WTC11 (cell line): ENCODE results near the gene SMIM5. TPM values are rescaled to one million over a fixed set of nuclear protein-coding genes. Genes with fewer than 3 reads are reported as not detected.

Source experiments
- ATAC-seq: fragments of 200-7000 bp; cut with Tn5 transposase; 2 replicates; pipeline ENCODE4 v1.10.0; 2021; ENCODE audit warnings: mild to moderate bottlenecking, moderate library complexity
- CTCF ChIA-PET: fragments of 300-600 bp; sonication (Branson Sonifier 250); formaldehyde crosslinking; loops from one replicate; lab custom pipeline; 2021; ENCODE audit warnings: antibody characterized with exemption; lab: Charles Lee
- POLR2A ChIA-PET: fragments of 350-600 bp; sonication (Branson Sonifier 250); formaldehyde crosslinking; loops from one replicate; lab custom pipeline; 2021; ENCODE audit warnings: antibody characterized with exemption; lab: Charles Lee
- DNase-seq: peaks from one replicate; pipeline ENCODE4 v3.0.0; 2021; ENCODE audit warnings: low spot score
- H3K27ac Mint-ChIP-seq: 2 replicates; pipeline ENCODE4 v1.8.0; 2021; ENCODE audit warnings: mixed read lengths
- H3K27me3 Mint-ChIP-seq: 2 replicates; pipeline ENCODE4 v1.8.0; 2021; ENCODE audit warnings: low read depth, mild to moderate bottlenecking, moderate library complexity, mixed read lengths
- H3K36me3 Mint-ChIP-seq: 2 replicates; pipeline ENCODE4 v1.8.0; 2021; ENCODE audit warnings: mixed read lengths
- H3K4me1 Mint-ChIP-seq: 2 replicates; pipeline ENCODE4 v1.8.0; 2022; ENCODE audit warnings: mixed read lengths
- H3K4me3 Mint-ChIP-seq: 2 replicates; pipeline ENCODE4 v1.8.0; 2021; ENCODE audit warnings: mild to moderate bottlenecking, moderate library complexity, mixed read lengths
- H3K9me3 Mint-ChIP-seq: 2 replicates; pipeline ENCODE4 v1.8.0; 2021; ENCODE audit warnings: mixed read lengths
- CBFB ChIP-seq: sonication (generic); formaldehyde crosslinking; IDR thresholded peaks from 2 replicates; pipeline ENCODE4 v1.8.1; 2022; ENCODE audit warnings: mild to moderate bottlenecking, low read depth, missing genetic modification reagents
- CREM ChIP-seq: sonication (generic); formaldehyde crosslinking; IDR thresholded peaks from 2 replicates; pipeline ENCODE4 v1.8.1; 2022; ENCODE audit warnings: mild to moderate bottlenecking, missing genetic modification reagents, moderate library complexity
- ETV6 ChIP-seq: sonication (generic); formaldehyde crosslinking; IDR thresholded peaks from 2 replicates; pipeline ENCODE4 v1.8.1; 2022; ENCODE audit warnings: mild to moderate bottlenecking, missing genetic modification reagents
- GABPB1 ChIP-seq: sonication (generic); formaldehyde crosslinking; IDR thresholded peaks from 2 replicates; pipeline ENCODE4 v1.8.1; 2023; ENCODE audit warnings: mild to moderate bottlenecking, missing genetic modification reagents
- JUN ChIP-seq: sonication (generic); formaldehyde crosslinking; IDR thresholded peaks from 2 replicates; pipeline ENCODE4 v1.8.0; 2023; ENCODE audit warnings: mild to moderate bottlenecking, missing genetic modification reagents
- NFATC4 ChIP-seq: fragments of 250-450 bp; sonication (Bioruptor Pico); IDR thresholded peaks from 2 replicates; pipeline ENCODE4 v1.9.0; 2021; ENCODE audit warnings: mild to moderate bottlenecking
- NR1H2 ChIP-seq: sonication (generic); formaldehyde crosslinking; IDR thresholded peaks from 2 replicates; pipeline ENCODE4 v1.9.0; 2021; ENCODE audit warnings: mild to moderate bottlenecking, moderate library complexity, missing genetic modification reagents
- PRRX2 ChIP-seq: fragments of 250-450 bp; sonication (Bioruptor Pico); IDR thresholded peaks from 2 replicates; pipeline ENCODE4 v1.8.0; 2021; ENCODE audit warnings: mild to moderate bottlenecking
- SP1 ChIP-seq: sonication (generic); formaldehyde crosslinking; conservative IDR thresholded peaks from 2 replicates; pipeline ENCODE4 v1.8.1; 2022; ENCODE audit warnings: missing genetic modification reagents
- TEAD4 ChIP-seq: sonication (generic); formaldehyde crosslinking; IDR thresholded peaks from 2 replicates; pipeline ENCODE4 v1.8.0; 2022; ENCODE audit warnings: mild to moderate bottlenecking, missing genetic modification reagents
- TP53 ChIP-seq: sonication (generic); formaldehyde crosslinking; IDR thresholded peaks from 2 replicates; pipeline ENCODE4 v1.8.1; 2023; ENCODE audit warnings: mild to moderate bottlenecking, missing genetic modification reagents
- total RNA-seq: library from RNA; stranded (reverse); gene quantifications from 3 replicates; pipeline ENCODE4 v1.2.3, GENCODE V29; 2021
- TF ChIP-seq, protein P1 (sequence below): sonication (generic); formaldehyde crosslinking; IDR thresholded peaks from 2 replicates; pipeline ENCODE4 v1.8.1; 2022; ENCODE audit warnings: missing genetic modification reagents, borderline replicate concordance
- TF ChIP-seq, protein P2 (sequence below): sonication (generic); formaldehyde crosslinking; IDR thresholded peaks from 2 replicates; pipeline ENCODE4 v1.8.0; 2022; ENCODE audit warnings: missing genetic modification reagents
- TF ChIP-seq, protein P3 (sequence below): fragments of 250-450 bp; sonication (Bioruptor Pico); IDR thresholded peaks from 2 replicates; pipeline ENCODE4 v1.8.0; 2021; ENCODE audit warnings: mild to moderate bottlenecking
- TF ChIP-seq, protein P4 (sequence below): sonication (generic); formaldehyde crosslinking; IDR thresholded peaks from 2 replicates; pipeline ENCODE4 v1.8.0; 2022; ENCODE audit warnings: mild to moderate bottlenecking, missing genetic modification reagents
- TF ChIP-seq, protein P5 (sequence below): sonication (generic); formaldehyde crosslinking; IDR thresholded peaks from 2 replicates; pipeline ENCODE4 v1.8.1; 2023; ENCODE audit warnings: mild to moderate bottlenecking, missing genetic modification reagents
- TF ChIP-seq, protein P6 (sequence below): fragments of 250-450 bp; sonication (Bioruptor Pico); IDR thresholded peaks from 2 replicates; pipeline ENCODE4 v1.9.0; 2021; ENCODE audit warnings: mild to moderate bottlenecking, borderline replicate concordance
- TF ChIP-seq, protein P7 (sequence below): sonication (generic); formaldehyde crosslinking; IDR thresholded peaks from 2 replicates; pipeline ENCODE4 v1.8.1; 2023; ENCODE audit warnings: mild to moderate bottlenecking, missing genetic modification reagents
- TF ChIP-seq, protein P8 (sequence below): fragments of 200-600 bp; IDR thresholded peaks from 2 replicates; pipeline ENCODE4 v1.8.0; 2022; ENCODE audit warnings: antibody characterized with exemption

Gene SMIM5
- total RNA-seq, 1 experiment from 2014 or later, result not detected

DNA sequence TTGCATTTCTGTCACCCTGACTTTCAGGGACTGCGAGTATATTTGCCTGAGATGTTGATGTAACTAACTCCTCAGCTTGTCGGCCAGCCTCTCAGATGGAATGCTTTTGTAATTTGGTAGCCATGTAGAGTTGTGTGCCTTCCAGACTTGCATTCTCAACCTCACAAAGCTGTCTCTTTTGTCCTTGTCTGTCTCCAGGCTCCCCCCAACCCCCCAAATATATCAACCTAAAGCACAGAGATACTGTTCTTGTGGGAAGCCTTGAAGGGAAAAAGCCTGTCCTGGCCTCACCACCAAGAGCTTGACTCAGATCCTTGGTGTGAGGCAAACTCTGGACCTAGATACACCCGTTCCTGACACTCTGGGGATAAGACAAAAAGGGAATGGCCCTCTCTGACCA lies 52.3 kb downstream of the SMIM5 start:
- Mint-ChIP-seq H3K9me3 (no peaks in the 10 kb centered on the region), H3K27me3 (no peaks in the 10 kb centered on the region), H3K4me1 (no peaks in the 10 kb centered on the region), H3K27ac (peak overlapping the region; percentile 42), H3K36me3 (no peaks in the 10 kb centered on the region; the same call in 1 of the 2 replicates), H3K4me3 (no peak overlapping the region)
- no peak for TF ChIP-seq TEAD4 (CRISPR knock-in tag)
- TF ChIP-seq NR1H2 (CRISPR knock-in tag), result no peak
- TF ChIP-seq PRRX2 (CRISPR knock-in tag), result no peak
- no peak for TF ChIP-seq SP1 (CRISPR knock-in tag)
- TF ChIP-seq JUN (CRISPR knock-in tag), result no peak
- TF ChIP-seq, protein P1, sequence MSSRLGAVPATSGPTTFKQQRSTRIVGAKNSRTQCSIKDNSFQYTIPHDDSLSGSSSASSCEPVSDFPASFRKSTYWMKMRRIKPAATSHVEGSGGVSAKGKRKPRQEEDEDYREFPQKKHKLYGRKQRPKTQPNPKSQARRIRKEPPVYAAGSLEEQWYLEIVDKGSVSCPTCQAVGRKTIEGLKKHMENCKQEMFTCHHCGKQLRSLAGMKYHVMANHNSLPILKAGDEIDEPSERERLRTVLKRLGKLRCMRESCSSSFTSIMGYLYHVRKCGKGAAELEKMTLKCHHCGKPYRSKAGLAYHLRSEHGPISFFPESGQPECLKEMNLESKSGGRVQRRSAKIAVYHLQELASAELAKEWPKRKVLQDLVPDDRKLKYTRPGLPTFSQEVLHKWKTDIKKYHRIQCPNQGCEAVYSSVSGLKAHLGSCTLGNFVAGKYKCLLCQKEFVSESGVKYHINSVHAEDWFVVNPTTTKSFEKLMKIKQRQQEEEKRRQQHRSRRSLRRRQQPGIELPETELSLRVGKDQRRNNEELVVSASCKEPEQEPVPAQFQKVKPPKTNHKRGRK, result no peak
- TF ChIP-seq TP53, result no peak
- TF ChIP-seq, protein P2, sequence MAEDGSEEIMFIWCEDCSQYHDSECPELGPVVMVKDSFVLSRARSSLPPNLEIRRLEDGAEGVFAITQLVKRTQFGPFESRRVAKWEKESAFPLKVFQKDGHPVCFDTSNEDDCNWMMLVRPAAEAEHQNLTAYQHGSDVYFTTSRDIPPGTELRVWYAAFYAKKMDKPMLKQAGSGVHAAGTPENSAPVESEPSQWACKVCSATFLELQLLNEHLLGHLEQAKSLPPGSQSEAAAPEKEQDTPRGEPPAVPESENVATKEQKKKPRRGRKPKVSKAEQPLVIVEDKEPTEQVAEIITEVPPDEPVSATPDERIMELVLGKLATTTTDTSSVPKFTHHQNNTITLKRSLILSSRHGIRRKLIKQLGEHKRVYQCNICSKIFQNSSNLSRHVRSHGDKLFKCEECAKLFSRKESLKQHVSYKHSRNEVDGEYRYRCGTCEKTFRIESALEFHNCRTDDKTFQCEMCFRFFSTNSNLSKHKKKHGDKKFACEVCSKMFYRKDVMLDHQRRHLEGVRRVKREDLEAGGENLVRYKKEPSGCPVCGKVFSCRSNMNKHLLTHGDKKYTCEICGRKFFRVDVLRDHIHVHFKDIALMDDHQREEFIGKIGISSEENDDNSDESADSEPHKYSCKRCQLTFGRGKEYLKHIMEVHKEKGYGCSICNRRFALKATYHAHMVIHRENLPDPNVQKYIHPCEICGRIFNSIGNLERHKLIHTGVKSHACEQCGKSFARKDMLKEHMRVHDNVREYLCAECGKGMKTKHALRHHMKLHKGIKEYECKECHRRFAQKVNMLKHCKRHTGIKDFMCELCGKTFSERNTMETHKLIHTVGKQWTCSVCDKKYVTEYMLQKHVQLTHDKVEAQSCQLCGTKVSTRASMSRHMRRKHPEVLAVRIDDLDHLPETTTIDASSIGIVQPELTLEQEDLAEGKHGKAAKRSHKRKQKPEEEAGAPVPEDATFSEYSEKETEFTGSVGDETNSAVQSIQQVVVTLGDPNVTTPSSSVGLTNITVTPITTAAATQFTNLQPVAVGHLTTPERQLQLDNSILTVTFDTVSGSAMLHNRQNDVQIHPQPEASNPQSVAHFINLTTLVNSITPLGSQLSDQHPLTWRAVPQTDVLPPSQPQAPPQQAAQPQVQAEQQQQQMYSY (CRISPR knock-in tag), result no peak
- TF ChIP-seq, protein P3, sequence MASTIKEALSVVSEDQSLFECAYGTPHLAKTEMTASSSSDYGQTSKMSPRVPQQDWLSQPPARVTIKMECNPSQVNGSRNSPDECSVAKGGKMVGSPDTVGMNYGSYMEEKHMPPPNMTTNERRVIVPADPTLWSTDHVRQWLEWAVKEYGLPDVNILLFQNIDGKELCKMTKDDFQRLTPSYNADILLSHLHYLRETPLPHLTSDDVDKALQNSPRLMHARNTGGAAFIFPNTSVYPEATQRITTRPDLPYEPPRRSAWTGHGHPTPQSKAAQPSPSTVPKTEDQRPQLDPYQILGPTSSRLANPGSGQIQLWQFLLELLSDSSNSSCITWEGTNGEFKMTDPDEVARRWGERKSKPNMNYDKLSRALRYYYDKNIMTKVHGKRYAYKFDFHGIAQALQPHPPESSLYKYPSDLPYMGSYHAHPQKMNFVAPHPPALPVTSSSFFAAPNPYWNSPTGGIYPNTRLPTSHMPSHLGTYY (CRISPR knock-in tag), result no peak
- TF ChIP-seq, protein P4, sequence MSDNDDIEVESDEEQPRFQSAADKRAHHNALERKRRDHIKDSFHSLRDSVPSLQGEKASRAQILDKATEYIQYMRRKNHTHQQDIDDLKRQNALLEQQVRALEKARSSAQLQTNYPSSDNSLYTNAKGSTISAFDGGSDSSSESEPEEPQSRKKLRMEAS (CRISPR knock-in tag), result no peak
- TF ChIP-seq, protein P5, sequence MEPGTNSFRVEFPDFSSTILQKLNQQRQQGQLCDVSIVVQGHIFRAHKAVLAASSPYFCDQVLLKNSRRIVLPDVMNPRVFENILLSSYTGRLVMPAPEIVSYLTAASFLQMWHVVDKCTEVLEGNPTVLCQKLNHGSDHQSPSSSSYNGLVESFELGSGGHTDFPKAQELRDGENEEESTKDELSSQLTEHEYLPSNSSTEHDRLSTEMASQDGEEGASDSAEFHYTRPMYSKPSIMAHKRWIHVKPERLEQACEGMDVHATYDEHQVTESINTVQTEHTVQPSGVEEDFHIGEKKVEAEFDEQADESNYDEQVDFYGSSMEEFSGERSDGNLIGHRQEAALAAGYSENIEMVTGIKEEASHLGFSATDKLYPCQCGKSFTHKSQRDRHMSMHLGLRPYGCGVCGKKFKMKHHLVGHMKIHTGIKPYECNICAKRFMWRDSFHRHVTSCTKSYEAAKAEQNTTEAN (CRISPR knock-in tag), result no peak
- no peak for TF ChIP-seq NFATC4 (CRISPR knock-in tag)
- TF ChIP-seq GABPB1 (CRISPR knock-in tag), result no peak
- TF ChIP-seq, protein P6, sequence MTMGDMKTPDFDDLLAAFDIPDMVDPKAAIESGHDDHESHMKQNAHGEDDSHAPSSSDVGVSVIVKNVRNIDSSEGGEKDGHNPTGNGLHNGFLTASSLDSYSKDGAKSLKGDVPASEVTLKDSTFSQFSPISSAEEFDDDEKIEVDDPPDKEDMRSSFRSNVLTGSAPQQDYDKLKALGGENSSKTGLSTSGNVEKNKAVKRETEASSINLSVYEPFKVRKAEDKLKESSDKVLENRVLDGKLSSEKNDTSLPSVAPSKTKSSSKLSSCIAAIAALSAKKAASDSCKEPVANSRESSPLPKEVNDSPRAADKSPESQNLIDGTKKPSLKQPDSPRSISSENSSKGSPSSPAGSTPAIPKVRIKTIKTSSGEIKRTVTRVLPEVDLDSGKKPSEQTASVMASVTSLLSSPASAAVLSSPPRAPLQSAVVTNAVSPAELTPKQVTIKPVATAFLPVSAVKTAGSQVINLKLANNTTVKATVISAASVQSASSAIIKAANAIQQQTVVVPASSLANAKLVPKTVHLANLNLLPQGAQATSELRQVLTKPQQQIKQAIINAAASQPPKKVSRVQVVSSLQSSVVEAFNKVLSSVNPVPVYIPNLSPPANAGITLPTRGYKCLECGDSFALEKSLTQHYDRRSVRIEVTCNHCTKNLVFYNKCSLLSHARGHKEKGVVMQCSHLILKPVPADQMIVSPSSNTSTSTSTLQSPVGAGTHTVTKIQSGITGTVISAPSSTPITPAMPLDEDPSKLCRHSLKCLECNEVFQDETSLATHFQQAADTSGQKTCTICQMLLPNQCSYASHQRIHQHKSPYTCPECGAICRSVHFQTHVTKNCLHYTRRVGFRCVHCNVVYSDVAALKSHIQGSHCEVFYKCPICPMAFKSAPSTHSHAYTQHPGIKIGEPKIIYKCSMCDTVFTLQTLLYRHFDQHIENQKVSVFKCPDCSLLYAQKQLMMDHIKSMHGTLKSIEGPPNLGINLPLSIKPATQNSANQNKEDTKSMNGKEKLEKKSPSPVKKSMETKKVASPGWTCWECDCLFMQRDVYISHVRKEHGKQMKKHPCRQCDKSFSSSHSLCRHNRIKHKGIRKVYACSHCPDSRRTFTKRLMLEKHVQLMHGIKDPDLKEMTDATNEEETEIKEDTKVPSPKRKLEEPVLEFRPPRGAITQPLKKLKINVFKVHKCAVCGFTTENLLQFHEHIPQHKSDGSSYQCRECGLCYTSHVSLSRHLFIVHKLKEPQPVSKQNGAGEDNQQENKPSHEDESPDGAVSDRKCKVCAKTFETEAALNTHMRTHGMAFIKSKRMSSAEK (CRISPR knock-in tag), result no peak
- TF ChIP-seq, protein P7, sequence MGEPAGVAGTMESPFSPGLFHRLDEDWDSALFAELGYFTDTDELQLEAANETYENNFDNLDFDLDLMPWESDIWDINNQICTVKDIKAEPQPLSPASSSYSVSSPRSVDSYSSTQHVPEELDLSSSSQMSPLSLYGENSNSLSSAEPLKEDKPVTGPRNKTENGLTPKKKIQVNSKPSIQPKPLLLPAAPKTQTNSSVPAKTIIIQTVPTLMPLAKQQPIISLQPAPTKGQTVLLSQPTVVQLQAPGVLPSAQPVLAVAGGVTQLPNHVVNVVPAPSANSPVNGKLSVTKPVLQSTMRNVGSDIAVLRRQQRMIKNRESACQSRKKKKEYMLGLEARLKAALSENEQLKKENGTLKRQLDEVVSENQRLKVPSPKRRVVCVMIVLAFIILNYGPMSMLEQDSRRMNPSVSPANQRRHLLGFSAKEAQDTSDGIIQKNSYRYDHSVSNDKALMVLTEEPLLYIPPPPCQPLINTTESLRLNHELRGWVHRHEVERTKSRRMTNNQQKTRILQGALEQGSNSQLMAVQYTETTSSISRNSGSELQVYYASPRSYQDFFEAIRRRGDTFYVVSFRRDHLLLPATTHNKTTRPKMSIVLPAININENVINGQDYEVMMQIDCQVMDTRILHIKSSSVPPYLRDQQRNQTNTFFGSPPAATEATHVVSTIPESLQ, result no peak
- no peak for TF ChIP-seq CREM (CRISPR knock-in tag)
- TF ChIP-seq CBFB, result no peak
- TF ChIP-seq, protein P8, sequence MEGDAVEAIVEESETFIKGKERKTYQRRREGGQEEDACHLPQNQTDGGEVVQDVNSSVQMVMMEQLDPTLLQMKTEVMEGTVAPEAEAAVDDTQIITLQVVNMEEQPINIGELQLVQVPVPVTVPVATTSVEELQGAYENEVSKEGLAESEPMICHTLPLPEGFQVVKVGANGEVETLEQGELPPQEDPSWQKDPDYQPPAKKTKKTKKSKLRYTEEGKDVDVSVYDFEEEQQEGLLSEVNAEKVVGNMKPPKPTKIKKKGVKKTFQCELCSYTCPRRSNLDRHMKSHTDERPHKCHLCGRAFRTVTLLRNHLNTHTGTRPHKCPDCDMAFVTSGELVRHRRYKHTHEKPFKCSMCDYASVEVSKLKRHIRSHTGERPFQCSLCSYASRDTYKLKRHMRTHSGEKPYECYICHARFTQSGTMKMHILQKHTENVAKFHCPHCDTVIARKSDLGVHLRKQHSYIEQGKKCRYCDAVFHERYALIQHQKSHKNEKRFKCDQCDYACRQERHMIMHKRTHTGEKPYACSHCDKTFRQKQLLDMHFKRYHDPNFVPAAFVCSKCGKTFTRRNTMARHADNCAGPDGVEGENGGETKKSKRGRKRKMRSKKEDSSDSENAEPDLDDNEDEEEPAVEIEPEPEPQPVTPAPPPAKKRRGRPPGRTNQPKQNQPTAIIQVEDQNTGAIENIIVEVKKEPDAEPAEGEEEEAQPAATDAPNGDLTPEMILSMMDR, result no peak
- TF ChIP-seq ETV6 (CRISPR knock-in tag), result no peak
- DNase-seq (no peak), ATAC-seq (no peak)
- ChIA-PET CTCF (interaction anchor here (0.6 to 1.5 kb wide), 4 partner anchors 10 to 84 kb away, joined by 3 to 5 read pairs (median 4); no protein-coding TSS in a partner anchor), POLR2A (no interaction called here)
